Stimulated activated CD4-positive, alpha-beta T cell treated with anti-CD3 and anti-CD28 coated beads, Interleukin-15, amount 100 ng/mL, for 24 hours (primary cell): Measurements from ENCODE around the gene VTI1B.
A peak's percentile ranks its signal among the peaks of the same experiment; 100 is the strongest.
"Not testable (repeated sequence)": the region's sequence is repeated elsewhere in the genome, so short reads cannot be mapped to it uniquely, and the experiment has no call there.

Experiments used
- DNase-seq: peaks from one replicate; pipeline ENCODE4 v3.0.0-alpha.2; 2020

Gene VTI1B

GRCh38 chr14:67674480-67675218 is at the start of gene VTI1B:
Gene VTI1B, minus strand, starts transcription at chr14:67674632. Its CDS starts 143 bp downstream, at chr14:67674489.
- DNase-seq = peak; percentile 83

GRCh38 chr14:67722293-67722692 is 47.9 kb upstream of the VTI1B start:
- no peak for DNase-seq

GRCh38 chr14:67721875-67722274 is 47.4 kb upstream of the VTI1B start:
- DNase-seq = no peak

GRCh38 chr14:67719866-67720265 is 45.4 kb upstream of the VTI1B start:
- DNase-seq = no peak

- DNase-seq = not testable (repeated sequence)
Observed at GRCh38 chr14:67719385-67719784, 45.0 kb upstream of the VTI1B start.

GRCh38 chr14:67718265-67718664 is 43.8 kb upstream of the VTI1B start:
- no peak for DNase-seq

GRCh38 chr14:67717048-67717447 is 42.6 kb upstream of the VTI1B start:
- DNase-seq = no peak

- no peak for DNase-seq
Observed at GRCh38 chr14:67710209-67710608, 35.8 kb upstream of the VTI1B start.

- not testable (repeated sequence) for DNase-seq
Observed at GRCh38 chr14:67709796-67710195, 35.4 kb upstream of the VTI1B start.

GRCh38 chr14:67709346-67709745 is 34.9 kb upstream of the VTI1B start:
- not testable (repeated sequence) for DNase-seq

- DNase-seq = no peak
Observed at GRCh38 chr14:67705211-67705610, 30.8 kb upstream of the VTI1B start.

- DNase-seq = no peak
Observed at GRCh38 chr14:67704484-67705089, 30.2 kb upstream of the VTI1B start.

GRCh38 chr14:67703997-67704396 is 29.6 kb upstream of the VTI1B start:
- DNase-seq = no peak

GRCh38 chr14:67701492-67701891 is 27.1 kb upstream of the VTI1B start, which contains the start of gene RDH12:
Gene RDH12, plus strand, starts transcription at chr14:67701886. Its CDS starts 20,757 bp downstream, at chr14:67722643.
- not testable (repeated sequence) for DNase-seq

GRCh38 chr14:67698179-67698578 is 23.7 kb upstream of the VTI1B start:
- no peak for DNase-seq

GRCh38 chr14:67697006-67697405 is 22.6 kb upstream of the VTI1B start:
- DNase-seq = no peak

- peak; percentile 89 for DNase-seq
Observed at GRCh38 chr14:67695394-67695949, 21.0 kb upstream of the VTI1B start, which contains the start of gene RDH11. Gene RDH11, minus strand, starts transcription at chr14:67695764. Its CDS starts 61 bp downstream, at chr14:67695703.

- peak; percentile 89 for DNase-seq
Observed at GRCh38 chr14:67694791-67695393, 20.5 kb upstream of the VTI1B start.

GRCh38 chr14:67690011-67690410 is 15.6 kb upstream of the VTI1B start:
- no peak for DNase-seq

- DNase-seq = no peak
Observed at GRCh38 chr14:67683842-67684241, 9.4 kb upstream of the VTI1B start.

GRCh38 chr14:67680941-67681340 is 6.5 kb upstream of the VTI1B start:
- DNase-seq = no peak

GRCh38 chr14:67680121-67680602 is 5.7 kb upstream of the VTI1B start:
- DNase-seq = no peak

GRCh38 chr14:67679006-67679405 is 4.6 kb upstream of the VTI1B start:
- DNase-seq = no peak
